HEK293 (cell line): ENCODE results near the gene KIF13A.
A peak's percentile ranks its signal among the peaks of the same experiment; 100 is the strongest.

ENCODE experiments used
- CTCF ChIA-PET: fragments of 350-600 bp; formaldehyde crosslinking; extraction: SDS; loops from one replicate; lab custom pipeline; 2021; ENCODE audit warnings: antibody characterized with exemption; lab: Yijun Ruan, JAX
- POLR2A ChIA-PET: fragments of 300-600 bp; formaldehyde crosslinking; extraction: SDS; loops from one replicate; lab custom pipeline; 2020; ENCODE audit warnings: antibody characterized with exemption, inconsistent platforms; lab: Yijun Ruan, JAX
- H3K27ac ChIP-seq: fragments of 200-500 bp; sonication (Bioruptor generic); 2 replicates; pipeline ENCODE4 v1.5.1; 2014; ENCODE audit warnings: low read depth, low read length, control low read depth, inconsistent platforms; ENCODE audit errors: extremely low read depth
- H3K36me3 ChIP-seq, 2 experiments: fragments of 200-500 bp in 1 of 2; sonication (Bioruptor generic) in 1 of 2; 1 replicate in 1 of 2; 2 replicates in 1 of 2; pipeline ENCODE4 v1.5.1; 2014 to 2017; ENCODE audit warnings: inconsistent platforms in 2 of 2, low read length in 2 of 2; ENCODE audit not compliant: control insufficient read depth in 2 of 2, insufficient read depth in 1 of 2
- H3K4me1 ChIP-seq: fragments of 200-500 bp; sonication (Bioruptor generic); 2 replicates; pipeline ENCODE4 v1.5.1; 2014; ENCODE audit warnings: mild to moderate bottlenecking, low read length, inconsistent platforms; ENCODE audit not compliant: control insufficient read depth, insufficient read depth
- H3K4me3 ChIP-seq: 2 replicates; pipeline ENCODE4 v1.5.1; 2011; ENCODE audit warnings: low read depth, mild to moderate bottlenecking, control low read depth, low read length, moderate library complexity
- H3K9me3 ChIP-seq: fragments of 200-500 bp; sonication (Bioruptor generic); 2 replicates; pipeline ENCODE4 v1.5.1; 2014; ENCODE audit warnings: low read depth, low read length, inconsistent platforms; ENCODE audit not compliant: control insufficient read depth, insufficient read depth
- KLF1 ChIP-seq: fragments of 450-650 bp; formaldehyde crosslinking; IDR thresholded peaks from 2 replicates; pipeline ENCODE4 v1.5.1; 2016; ENCODE audit warnings: missing biosample characterization, missing genetic modification characterization
- OVOL3 ChIP-seq: fragments of 450-650 bp; formaldehyde crosslinking; IDR thresholded peaks from 2 replicates; pipeline ENCODE4 v1.5.1; 2016; ENCODE audit warnings: missing biosample characterization, missing genetic modification characterization
- TRIM28 ChIP-seq: IDR thresholded peaks from 2 replicates; pipeline ENCODE4 v1.6.1; 2011; ENCODE audit warnings: low read length, control low read depth, borderline replicate concordance
- ZBTB1 ChIP-seq: fragments of 450-650 bp; formaldehyde crosslinking; IDR thresholded peaks from 2 replicates; pipeline ENCODE4 v1.5.1; 2016; ENCODE audit warnings: missing biosample characterization, missing genetic modification characterization
- ZBTB17 ChIP-seq: fragments of 450-650 bp; formaldehyde crosslinking; IDR thresholded peaks from 2 replicates; pipeline ENCODE4 v1.5.1; 2016; ENCODE audit warnings: missing biosample characterization, missing genetic modification characterization
- ZBTB7A ChIP-seq: fragments of 450-650 bp; formaldehyde crosslinking; IDR thresholded peaks from 2 replicates; pipeline ENCODE4 v1.5.1; 2016; ENCODE audit warnings: low read depth, missing biosample characterization, missing genetic modification characterization
- ZNF157 ChIP-seq: fragments of 450-650 bp; formaldehyde crosslinking; IDR thresholded peaks from 2 replicates; pipeline ENCODE4 v1.5.1; 2016; ENCODE audit warnings: missing biosample characterization, missing genetic modification characterization
- ZNF2 ChIP-seq: fragments of 450-650 bp; formaldehyde crosslinking; IDR thresholded peaks from 2 replicates; pipeline ENCODE4 v1.5.1; 2016; ENCODE audit warnings: missing biosample characterization, missing genetic modification characterization
- ZNF202 ChIP-seq: fragments of 450-650 bp; formaldehyde crosslinking; IDR thresholded peaks from 2 replicates; pipeline ENCODE4 v1.5.1; 2016; ENCODE audit warnings: missing biosample characterization, missing genetic modification characterization, borderline replicate concordance
- ZNF366 ChIP-seq: fragments of 450-650 bp; formaldehyde crosslinking; conservative IDR thresholded peaks from 2 replicates; pipeline ENCODE4 v1.5.1; 2016; ENCODE audit warnings: missing biosample characterization, missing genetic modification characterization
- ZNF416 ChIP-seq: fragments of 450-650 bp; formaldehyde crosslinking; IDR thresholded peaks from 2 replicates; pipeline ENCODE4 v1.5.1; 2016; ENCODE audit warnings: missing biosample characterization, missing genetic modification characterization
- ZNF423 ChIP-seq: fragments of 450-650 bp; formaldehyde crosslinking; IDR thresholded peaks from 2 replicates; pipeline ENCODE4 v1.5.1; 2016; ENCODE audit warnings: missing biosample characterization, missing genetic modification characterization
- ZNF501 ChIP-seq: fragments of 450-650 bp; formaldehyde crosslinking; IDR thresholded peaks from 2 replicates; pipeline ENCODE4 v1.5.1; 2016; ENCODE audit warnings: missing biosample characterization, missing genetic modification characterization
- ZNF510 ChIP-seq: fragments of 450-650 bp; formaldehyde crosslinking; IDR thresholded peaks from 2 replicates; pipeline ENCODE4 v1.5.1; 2018; ENCODE audit warnings: mild to moderate bottlenecking, missing genetic modification characterization, missing biosample characterization; ENCODE audit not compliant: insufficient replicate concordance
- ZNF521 ChIP-seq: fragments of 450-650 bp; formaldehyde crosslinking; IDR thresholded peaks from 2 replicates; pipeline ENCODE4 v1.5.1; 2017; ENCODE audit warnings: missing biosample characterization, mild to moderate bottlenecking, missing genetic modification characterization
- ZNF548 ChIP-seq: fragments of 450-650 bp; formaldehyde crosslinking; IDR thresholded peaks from 2 replicates; pipeline ENCODE4 v1.5.1; 2016; ENCODE audit warnings: missing biosample characterization, missing genetic modification characterization
- ZNF558 ChIP-seq: fragments of 450-650 bp; formaldehyde crosslinking; IDR thresholded peaks from 2 replicates; pipeline ENCODE4 v1.5.1; 2016; ENCODE audit warnings: missing biosample characterization, missing genetic modification characterization
- ZNF585B ChIP-seq: fragments of 450-650 bp; formaldehyde crosslinking; IDR thresholded peaks from 2 replicates; pipeline ENCODE4 v1.5.1; 2016; ENCODE audit warnings: missing biosample characterization, missing genetic modification characterization
- ZNF610 ChIP-seq: fragments of 450-650 bp; formaldehyde crosslinking; IDR thresholded peaks from 2 replicates; pipeline ENCODE4 v1.5.1; 2016; ENCODE audit warnings: missing biosample characterization, missing genetic modification characterization, borderline replicate concordance
- ZNF701 ChIP-seq: fragments of 450-650 bp; formaldehyde crosslinking; IDR thresholded peaks from 2 replicates; pipeline ENCODE4 v1.5.1; 2016; ENCODE audit warnings: missing biosample characterization, missing genetic modification characterization
- ZNF785 ChIP-seq: fragments of 450-650 bp; formaldehyde crosslinking; IDR thresholded peaks from 2 replicates; pipeline ENCODE4 v1.5.1; 2016; ENCODE audit warnings: missing biosample characterization, missing genetic modification characterization
- ZXDB ChIP-seq: fragments of 450-650 bp; formaldehyde crosslinking; IDR thresholded peaks from 2 replicates; pipeline ENCODE4 v1.5.1; 2016; ENCODE audit warnings: missing biosample characterization, missing genetic modification characterization
- TF ChIP-seq, protein P1 (sequence below): fragments of 450-650 bp; formaldehyde crosslinking; IDR thresholded peaks from 2 replicates; pipeline ENCODE4 v1.5.1; 2016; ENCODE audit warnings: missing biosample characterization, missing genetic modification characterization
- TF ChIP-seq, protein P2 (sequence below): fragments of 450-650 bp; formaldehyde crosslinking; IDR thresholded peaks from 2 replicates; pipeline ENCODE4 v1.5.1; 2016; ENCODE audit warnings: missing biosample characterization, missing genetic modification characterization

KIF13A gene

GRCh38 chr6:17959302-17959701 lies 28.1 kb downstream of the KIF13A start (continued):
- TF ChIP-seq ZNF423 (no peak), ZNF610 (tag by site-specific recombination) (no peak)

DNA sequence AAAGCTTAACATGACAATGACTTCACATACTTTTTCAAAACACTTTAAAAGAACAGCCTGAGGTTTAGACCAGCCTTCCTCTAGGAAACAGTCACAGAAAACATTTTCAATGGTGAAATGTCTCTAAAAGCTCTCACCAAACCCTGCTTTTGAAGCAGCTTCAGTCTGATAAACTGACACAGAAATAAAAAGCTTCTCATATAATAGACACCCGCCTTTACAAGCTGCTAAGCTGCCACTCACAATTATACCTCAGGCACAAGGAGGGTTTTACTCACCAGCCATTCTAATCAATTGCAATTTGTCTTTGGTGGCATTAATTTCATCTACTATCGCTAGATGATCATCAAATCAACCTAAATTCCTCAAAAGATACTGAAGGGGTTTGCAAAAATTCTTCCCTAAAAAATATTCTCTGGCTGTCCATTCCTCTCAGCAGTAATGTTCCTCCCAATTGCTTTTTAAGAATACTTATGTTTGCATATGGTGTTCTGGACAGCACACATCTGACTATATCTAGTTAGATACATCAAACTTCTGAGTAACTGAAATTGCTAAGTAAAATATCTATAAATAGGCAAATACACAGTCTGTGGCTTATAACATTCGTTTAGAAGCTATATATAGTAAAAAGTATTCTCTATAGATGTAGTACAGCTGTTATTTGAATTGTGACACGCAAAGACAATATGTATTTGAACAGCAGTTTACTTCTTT lies 29.4 kb downstream of the KIF13A start:
- TF ChIP-seq ZBTB7A (tag by site-specific recombination) (no peak), ZBTB17 (tag by site-specific recombination) (peak; percentile 41; the same call in 1 of the 2 replicates), ZNF202 (tag by site-specific recombination) (no peak)
- no peaks in the 10 kb centered on the region for H3K36me3 ChIP-seq
- H3K4me3 ChIP-seq: no peak overlapping the region
- H3K4me1 ChIP-seq: no peaks in the 10 kb centered on the region; the same call in none of the 2 replicates
- H3K27ac ChIP-seq: no peak overlapping the region
- CTCF ChIA-PET: no interaction called here
- POLR2A ChIA-PET: no interaction called here
- no peaks in the 10 kb centered on the region for H3K9me3 ChIP-seq

- CTCF ChIA-PET: interaction anchor here (0.6 to 1.1 kb wide), 3 partner anchors 33 to 171 kb away, joined by 3 to 4 read pairs (median 3); no protein-coding TSS in a partner anchor
- POLR2A ChIA-PET: no interaction called here
- no peak for TF ChIP-seq ZXDB (tag by site-specific recombination)
- no peak for TF ChIP-seq KLF1 (tag by site-specific recombination)
- TF ChIP-seq, protein P1, sequence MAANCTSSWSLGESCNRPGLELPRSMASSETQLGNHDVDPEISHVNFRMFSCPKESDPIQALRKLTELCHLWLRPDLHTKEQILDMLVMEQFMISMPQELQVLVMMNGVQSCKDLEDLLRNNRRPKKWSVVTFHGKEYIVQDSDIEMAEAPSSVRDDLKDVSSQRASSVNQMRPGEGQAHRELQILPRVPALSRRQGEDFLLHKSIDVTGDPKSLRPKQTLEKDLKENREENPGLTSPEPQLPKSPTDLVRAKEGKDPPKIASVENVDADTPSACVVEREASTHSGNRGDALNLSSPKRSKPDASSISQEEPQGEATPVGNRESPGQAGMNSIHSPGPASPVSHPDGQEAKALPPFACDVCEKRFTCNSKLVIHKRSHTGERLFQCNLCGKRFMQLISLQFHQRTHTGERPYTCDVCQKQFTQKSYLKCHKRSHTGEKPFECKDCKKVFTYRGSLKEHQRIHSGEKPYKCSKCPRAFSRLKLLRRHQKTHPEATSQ (tag by site-specific recombination): no peak
- TF ChIP-seq ZBTB1 (tag by site-specific recombination): no peak
- TF ChIP-seq ZNF501 (tag by site-specific recombination): no peak
- TF ChIP-seq ZNF521: no peak
- TF ChIP-seq OVOL3 (tag by site-specific recombination): no peak
- no peak for TF ChIP-seq ZNF585B
- TF ChIP-seq ZNF510: no peak
- TF ChIP-seq ZNF701 (tag by site-specific recombination): no peak
- TF ChIP-seq TRIM28: no peak
- TF ChIP-seq ZNF416 (tag by site-specific recombination): no peak
- TF ChIP-seq ZNF785: no peak
- TF ChIP-seq, protein P2, sequence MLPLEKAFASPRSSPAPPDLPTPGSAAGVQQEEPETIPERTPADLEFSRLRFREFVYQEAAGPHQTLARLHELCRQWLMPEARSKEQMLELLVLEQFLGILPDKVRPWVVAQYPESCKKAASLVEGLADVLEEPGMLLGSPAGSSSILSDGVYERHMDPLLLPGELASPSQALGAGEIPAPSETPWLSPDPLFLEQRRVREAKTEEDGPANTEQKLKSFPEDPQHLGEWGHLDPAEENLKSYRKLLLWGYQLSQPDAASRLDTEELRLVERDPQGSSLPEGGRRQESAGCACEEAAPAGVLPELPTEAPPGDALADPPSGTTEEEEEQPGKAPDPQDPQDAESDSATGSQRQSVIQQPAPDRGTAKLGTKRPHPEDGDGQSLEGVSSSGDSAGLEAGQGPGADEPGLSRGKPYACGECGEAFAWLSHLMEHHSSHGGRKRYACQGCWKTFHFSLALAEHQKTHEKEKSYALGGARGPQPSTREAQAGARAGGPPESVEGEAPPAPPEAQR: no peak
- no peak for TF ChIP-seq ZNF558 (tag by site-specific recombination)
- TF ChIP-seq ZNF157: no peak
- no peak for TF ChIP-seq ZNF548 (tag by site-specific recombination)
- TF ChIP-seq ZNF366 (tag by site-specific recombination): no peak
- TF ChIP-seq ZNF2 (tag by site-specific recombination): no peak
- TF ChIP-seq, all 188 proteins: peak for 0
- Histone ChIP-seq H3K4me3 (no peak overlapping the region), H3K36me3 (no peaks in the 10 kb centered on the region), H3K27ac (no peak overlapping the region), H3K9me3 (no peaks in the 10 kb centered on the region), H3K4me1 (no peaks in the 10 kb centered on the region; the same call in none of the 2 replicates)
Observed at GRCh38 chr6:17957498-17957897, 29.9 kb downstream of the KIF13A start.
